C4-2B (cell line): Measurements from ENCODE around the gene RNF40.

ENCODE experiments used
- ZFX ChIP-seq: fragments of 450-650 bp; IDR thresholded peaks from 2 replicates; pipeline ENCODE4 v1.6.1; 2017
- TF ChIP-seq, protein P1 (sequence below): fragments of 450-650 bp; conservative IDR thresholded peaks from 2 replicates; pipeline ENCODE4 v1.5.1; 2017; ENCODE audit warnings: mild to moderate bottlenecking

DNA sequence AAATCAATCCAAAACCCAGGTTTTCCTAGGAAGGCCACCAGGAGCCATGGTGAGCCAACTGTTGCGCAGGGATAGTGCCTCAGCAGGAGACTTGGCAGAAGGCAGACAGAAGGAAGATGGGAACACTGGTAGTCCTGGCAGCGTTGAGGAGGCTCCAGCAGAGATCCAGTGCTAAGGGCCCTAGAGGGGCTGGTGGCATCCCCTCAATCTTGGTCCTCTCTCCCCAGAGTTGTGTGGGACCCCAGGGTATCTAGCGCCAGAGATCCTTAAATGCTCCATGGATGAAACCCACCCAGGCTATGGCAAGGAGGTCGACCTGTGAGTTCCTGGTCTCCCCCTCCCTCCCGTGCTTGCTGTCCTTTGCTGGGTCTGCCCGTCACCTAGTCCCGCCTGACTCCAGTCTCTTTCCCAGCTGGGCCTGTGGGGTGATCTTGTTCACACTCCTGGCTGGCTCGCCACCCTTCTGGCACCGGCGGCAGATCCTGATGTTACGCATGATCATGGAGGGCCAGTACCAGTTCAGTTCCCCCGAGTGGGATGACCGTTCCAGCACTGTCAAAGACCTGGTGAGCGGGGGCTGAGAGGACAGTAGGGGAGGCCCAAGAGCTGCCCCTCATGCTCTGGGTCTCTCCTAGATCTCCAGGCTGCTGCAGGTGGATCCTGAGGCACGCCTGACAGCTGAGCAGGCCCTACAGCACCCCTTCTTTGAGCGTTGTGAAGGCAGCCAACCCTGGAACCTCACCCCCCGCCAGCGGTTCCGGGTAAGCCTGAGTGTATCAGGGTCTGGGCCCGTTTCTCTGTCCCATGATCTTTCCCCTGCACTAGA, 6.0 kb upstream of the RNF40 start:
- TF ChIP-seq, protein P1, sequence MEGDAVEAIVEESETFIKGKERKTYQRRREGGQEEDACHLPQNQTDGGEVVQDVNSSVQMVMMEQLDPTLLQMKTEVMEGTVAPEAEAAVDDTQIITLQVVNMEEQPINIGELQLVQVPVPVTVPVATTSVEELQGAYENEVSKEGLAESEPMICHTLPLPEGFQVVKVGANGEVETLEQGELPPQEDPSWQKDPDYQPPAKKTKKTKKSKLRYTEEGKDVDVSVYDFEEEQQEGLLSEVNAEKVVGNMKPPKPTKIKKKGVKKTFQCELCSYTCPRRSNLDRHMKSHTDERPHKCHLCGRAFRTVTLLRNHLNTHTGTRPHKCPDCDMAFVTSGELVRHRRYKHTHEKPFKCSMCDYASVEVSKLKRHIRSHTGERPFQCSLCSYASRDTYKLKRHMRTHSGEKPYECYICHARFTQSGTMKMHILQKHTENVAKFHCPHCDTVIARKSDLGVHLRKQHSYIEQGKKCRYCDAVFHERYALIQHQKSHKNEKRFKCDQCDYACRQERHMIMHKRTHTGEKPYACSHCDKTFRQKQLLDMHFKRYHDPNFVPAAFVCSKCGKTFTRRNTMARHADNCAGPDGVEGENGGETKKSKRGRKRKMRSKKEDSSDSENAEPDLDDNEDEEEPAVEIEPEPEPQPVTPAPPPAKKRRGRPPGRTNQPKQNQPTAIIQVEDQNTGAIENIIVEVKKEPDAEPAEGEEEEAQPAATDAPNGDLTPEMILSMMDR, result no peak
- no peak for TF ChIP-seq ZFX
